ENCODE measurements around the gene PNMA8B. TPM values are rescaled to one million over a fixed set of nuclear protein-coding genes. Genes with fewer than 3 reads are reported as not detected.

The PNMA8B gene
- total and polyA plus RNA-seq, 2 donors (not counting 3 experiments of a cell fraction or from before 2014, with no cell fraction given), result 0.11 TPM; not detected in 1

DNA sequence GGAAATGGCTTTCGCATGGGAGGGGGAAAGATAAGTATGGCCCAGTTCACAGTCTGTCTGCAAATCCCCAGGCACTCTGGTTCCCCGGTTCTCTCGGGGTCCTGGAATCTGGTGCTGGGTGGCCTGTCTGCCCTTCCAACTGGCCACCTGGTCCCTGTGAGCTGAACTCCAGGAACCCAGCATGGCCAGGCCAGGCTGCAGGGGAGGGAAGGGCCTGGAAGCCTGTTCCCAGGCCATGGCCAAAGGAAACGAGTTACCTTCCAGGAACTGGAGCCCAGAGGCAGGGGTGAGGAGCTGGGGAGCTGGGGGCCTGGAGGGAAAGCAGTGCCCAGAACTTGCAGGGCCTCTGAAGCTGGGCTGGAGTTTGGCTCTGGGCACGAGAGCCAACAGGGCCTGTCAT, 47.8 kb downstream of the PNMA8B start:
- intact Hi-C loops (cut with micrococcal nuclease), result no loop called here
- no peak for FAIRE-seq
- Histone ChIP-seq H3K27ac (ENCODE audit: insufficient read depth, low read depth, low read length) (no peak overlapping the region), H3K4me1 (ENCODE audit: control insufficient read depth, extremely low read depth, insufficient read depth, low read length) (peaks cover 2% of the 10 kb centered on the region), H3K9me1 (replicated peaks; ENCODE audit: control insufficient read depth, extremely low read depth, insufficient read depth, low read length) (no peaks in the 10 kb centered on the region), H3K9me3 (replicated peaks; ENCODE audit: control insufficient read depth, insufficient read depth, low read length) (no peaks in the 10 kb centered on the region), H3K27me3 (ENCODE audit: control insufficient read depth in 2 of 2, insufficient read depth in 2 of 2, low read length in 2 of 2) (peaks cover 5 to 9% of the 10 kb centered on the region in 2 experiments), H3K36me3 (ENCODE audit: control insufficient read depth in 2 of 2, extremely low read depth in 1 of 2, insufficient read depth in 2 of 2, low read length in 2 of 2) (no peaks in the 10 kb centered on the region), H2AFZ (ENCODE audit: low read depth, low read length) (no peak overlapping the region), H3K4me3 (replicated peaks in 1 of 3; ENCODE audit: insufficient read depth in 1 of 3, low read depth in 1 of 3, low read length in 3 of 3) (no peak overlapping the region), H3K9ac (replicated peaks; ENCODE audit: extremely low read depth, insufficient read depth, low read length) (no peak overlapping the region), H3K79me2 (ENCODE audit: control insufficient read depth, insufficient read depth, low read length) (no peaks in the 10 kb centered on the region), H3K4me2 (ENCODE audit: insufficient read depth, low read length) (no peak overlapping the region), H4K20me1 (replicated peaks; ENCODE audit: control insufficient read depth, extremely low read depth, insufficient read depth, low read length) (no peaks in the 10 kb centered on the region)
- DNase-seq (ENCODE audit: low read depth, low spot score), result no peak
- ChIA-PET POLR2A (no interaction called here), CTCF (interaction anchor here (1.2 kb wide), 1 partner anchor 48 kb away, joined by 5 read pairs; no protein-coding TSS in a partner anchor)
- TF ChIP-seq GATA2 (IDR thresholded peaks at IDR 0.05; ENCODE audit: insufficient read depth, insufficient read length, low read depth, low read length), result no peak
- dilution Hi-C loops (cut with MboI; ENCODE audit: extremely low pct_ligation_motif_present, low sequenced_read_pairs), result no loop called here
- BruUV-seq (replicated peaks), result no TSS peak

DNA sequence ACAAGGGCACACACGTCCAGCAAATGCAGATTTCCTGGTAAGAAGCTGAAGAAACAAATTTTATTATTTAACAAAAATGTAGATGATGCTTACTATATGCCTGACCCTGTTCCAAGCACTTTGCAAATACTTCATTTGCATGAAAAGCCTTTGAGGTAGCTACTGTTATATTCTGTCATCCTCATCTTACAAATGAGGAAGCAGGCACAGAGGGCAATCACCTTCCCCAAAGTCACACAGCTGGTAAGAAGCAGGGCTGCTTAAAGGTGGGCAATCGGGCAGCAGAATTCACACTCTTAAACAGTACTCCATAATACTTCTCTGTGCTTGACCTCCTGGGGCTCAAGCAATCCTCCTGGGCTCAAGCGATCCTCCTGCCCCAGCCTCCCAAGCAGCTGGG, 48.7 kb downstream of the PNMA8B start:
- Histone ChIP-seq H3K9me3 (replicated peaks; ENCODE audit: control insufficient read depth, insufficient read depth, low read length) (no peaks in the 10 kb centered on the region), H3K36me3 (ENCODE audit: control insufficient read depth in 2 of 2, extremely low read depth in 1 of 2, insufficient read depth in 2 of 2, low read length in 2 of 2) (no peaks in the 10 kb centered on the region), H3K4me2 (ENCODE audit: insufficient read depth, low read length) (no peak overlapping the region), H4K20me1 (replicated peaks; ENCODE audit: control insufficient read depth, extremely low read depth, insufficient read depth, low read length) (no peaks in the 10 kb centered on the region), H3K27ac (ENCODE audit: insufficient read depth, low read depth, low read length) (no peak overlapping the region), H3K9me1 (replicated peaks; ENCODE audit: control insufficient read depth, extremely low read depth, insufficient read depth, low read length) (no peaks in the 10 kb centered on the region), H3K27me3 (ENCODE audit: control insufficient read depth in 2 of 2, insufficient read depth in 2 of 2, low read length in 2 of 2) (peaks cover 5 to 6% of the 10 kb centered on the region in 2 experiments), H3K4me3 (replicated peaks in 1 of 3; ENCODE audit: insufficient read depth in 1 of 3, low read depth in 1 of 3, low read length in 3 of 3) (no peak overlapping the region), H3K4me1 (ENCODE audit: control insufficient read depth, extremely low read depth, insufficient read depth, low read length) (peaks cover 2% of the 10 kb centered on the region), H2AFZ (ENCODE audit: low read depth, low read length) (no peak overlapping the region), H3K9ac (replicated peaks; ENCODE audit: extremely low read depth, insufficient read depth, low read length) (no peak overlapping the region), H3K79me2 (ENCODE audit: control insufficient read depth, insufficient read depth, low read length) (no peaks in the 10 kb centered on the region)
- intact Hi-C loops (cut with micrococcal nuclease) (no loop called here), dilution Hi-C loops (cut with MboI; ENCODE audit: extremely low pct_ligation_motif_present, low sequenced_read_pairs) (no loop called here)
- BruUV-seq (replicated peaks), result no TSS peak
- CTCF ChIA-PET, result no interaction called here
- no peak for FAIRE-seq
- TF ChIP-seq JUN (IDR thresholded peaks at IDR 0.05; ENCODE audit: borderline replicate concordance, insufficient read depth, insufficient read length, low read depth), result no peak
- no peak for TF ChIP-seq GATA2 (IDR thresholded peaks at IDR 0.05; ENCODE audit: insufficient read depth, insufficient read length, low read depth, low read length)
- no peak for DNase-seq (ENCODE audit: low read depth, low spot score)
- POLR2A ChIA-PET, result no interaction called here

Measured in endothelial cell of umbilical vein (primary cell).